Measurements from ENCODE around the gene PAGR1. TPM values are rescaled to one million over a fixed set of nuclear protein-coding genes. Genes with fewer than 3 reads are reported as not detected.

Gene PAGR1
- total and polyA plus RNA-seq, 2 of the 13 experiments (the other 11 are each of a cell fraction or from before 2014, with no cell fraction given), result 9.8 to 66.4 TPM

GRCh38 chr16:29806641-29807425 is 9.1 kb upstream of the PAGR1 start (continued):
- TF ChIP-seq DBP (CRISPR knock-in tag; IDR thresholded peaks at IDR 0.05; ENCODE audit: not compliant biosample characterization) (no peak), MATR3 (CRISPR knock-in tag; IDR thresholded peaks at IDR 0.05) (no peak), ZSCAN9 (CRISPR knock-in tag; IDR thresholded peaks at IDR 0.05; ENCODE audit: borderline replicate concordance) (no peak), ZFP36L2 (CRISPR knock-in tag; IDR thresholded peaks at IDR 0.05) (no peak), HOMEZ (CRISPR knock-in tag; IDR thresholded peaks at IDR 0.05; ENCODE audit: low read depth) (no peak), ZSCAN21 (CRISPR knock-in tag; IDR thresholded peaks at IDR 0.05; ENCODE audit: borderline replicate concordance) (no peak), CHCHD3 (CRISPR knock-in tag; IDR thresholded peaks at IDR 0.05) (no peak), ZBTB20 (CRISPR knock-in tag; IDR thresholded peaks at IDR 0.05; ENCODE audit: borderline replicate concordance, low read depth) (no peak), EP300 (IDR thresholded peaks at IDR 0.05; ENCODE audit: low read depth in 2 of 2, low read length in 2 of 2) (no peak), EP300 (CRISPR knock-in tag; IDR thresholded peaks at IDR 0.05; ENCODE audit: borderline replicate concordance) (peak; percentile 20; the same call in 1 of the 2 replicates), ZKSCAN8 (CRISPR knock-in tag; IDR thresholded peaks at IDR 0.05; ENCODE audit: borderline replicate concordance) (no peak), HNF1A (IDR thresholded peaks at IDR 0.05; ENCODE audit: low read depth) (no peak), HNF1A (CRISPR knock-in tag; IDR thresholded peaks at IDR 0.05; ENCODE audit: borderline replicate concordance) (0 out of 2 replicates have a peak, but pooled peaks have one; percentile 34), PAX8 (CRISPR knock-in tag; IDR thresholded peaks at IDR 0.05; ENCODE audit: borderline replicate concordance) (no peak), MAFK (conservative IDR thresholded peaks at IDR 0.05 in 1 of 2, IDR thresholded peaks at IDR 0.05 in 1 of 2; ENCODE audit: low read length in 2 of 2) (no peak), ATF7-NPFF (CRISPR knock-in tag; IDR thresholded peaks at IDR 0.05; ENCODE audit: low read depth) (no peak; the same call in 1 of the 2 replicates), ZNF552 (CRISPR knock-in tag; IDR thresholded peaks at IDR 0.05; ENCODE audit: borderline replicate concordance) (no peak), FOSL1 (CRISPR knock-in tag; IDR thresholded peaks at IDR 0.05; ENCODE audit: borderline replicate concordance) (no peak), ZNF276 (CRISPR knock-in tag; IDR thresholded peaks at IDR 0.05; ENCODE audit: low read depth) (no peak), ZNF34 (CRISPR knock-in tag; IDR thresholded peaks at IDR 0.05; ENCODE audit: borderline replicate concordance) (no peak), NFYB (CRISPR knock-in tag; IDR thresholded peaks at IDR 0.05) (no peak)

Data from HepG2 (cell line).